Measurements from ENCODE around the gene CD27. TPM values are rescaled to one million over a fixed set of nuclear protein-coding genes. Genes with fewer than 3 reads are reported as not detected.

Gene CD27
- total and polyA plus RNA-seq, 2 of the 13 experiments (the other 11 are each of a cell fraction or from before 2014, with no cell fraction given), result 0.12 TPM; not detected in 1

DNA sequence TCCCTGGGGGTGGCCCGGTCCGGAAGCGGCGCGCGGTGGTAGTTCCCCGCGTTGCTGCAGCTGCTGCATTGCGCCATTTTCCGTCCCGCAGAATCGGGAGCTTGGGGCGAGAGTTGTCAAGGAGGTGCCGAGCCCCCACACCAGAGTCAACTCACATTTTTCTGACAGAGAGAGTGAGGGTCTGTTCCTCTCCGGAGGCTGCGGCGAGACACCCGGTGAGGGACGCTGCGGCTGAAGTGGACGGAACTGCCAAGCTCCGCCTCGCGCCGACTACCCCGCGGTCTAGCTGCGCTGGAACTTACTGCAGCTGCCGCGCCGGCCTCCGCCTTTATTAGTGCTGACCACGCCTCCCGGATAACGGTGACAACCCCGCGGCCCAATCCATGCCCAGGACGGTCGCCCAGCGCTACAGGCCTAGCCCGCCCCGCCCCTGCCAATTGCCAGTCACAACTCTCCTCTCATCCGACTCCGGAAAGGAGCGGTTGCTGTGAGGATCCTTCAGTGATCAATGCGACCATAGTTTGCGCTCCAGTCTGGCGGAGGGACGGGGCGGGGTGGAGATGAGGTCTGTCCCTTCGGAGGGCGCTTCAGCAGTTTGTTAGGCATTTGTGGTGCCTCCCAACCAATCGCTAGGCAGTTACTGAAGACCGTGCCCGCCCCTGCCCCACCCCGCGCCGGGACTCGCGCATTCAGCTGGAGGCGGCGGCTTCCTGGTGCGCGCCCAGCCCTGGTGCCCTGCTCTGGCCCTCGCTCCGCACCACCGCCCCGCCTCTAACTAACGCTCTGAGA, 25.8 kb downstream of the CD27 start, which contains the start of gene VAMP1 (continued):
- TF ChIP-seq, protein P1, sequence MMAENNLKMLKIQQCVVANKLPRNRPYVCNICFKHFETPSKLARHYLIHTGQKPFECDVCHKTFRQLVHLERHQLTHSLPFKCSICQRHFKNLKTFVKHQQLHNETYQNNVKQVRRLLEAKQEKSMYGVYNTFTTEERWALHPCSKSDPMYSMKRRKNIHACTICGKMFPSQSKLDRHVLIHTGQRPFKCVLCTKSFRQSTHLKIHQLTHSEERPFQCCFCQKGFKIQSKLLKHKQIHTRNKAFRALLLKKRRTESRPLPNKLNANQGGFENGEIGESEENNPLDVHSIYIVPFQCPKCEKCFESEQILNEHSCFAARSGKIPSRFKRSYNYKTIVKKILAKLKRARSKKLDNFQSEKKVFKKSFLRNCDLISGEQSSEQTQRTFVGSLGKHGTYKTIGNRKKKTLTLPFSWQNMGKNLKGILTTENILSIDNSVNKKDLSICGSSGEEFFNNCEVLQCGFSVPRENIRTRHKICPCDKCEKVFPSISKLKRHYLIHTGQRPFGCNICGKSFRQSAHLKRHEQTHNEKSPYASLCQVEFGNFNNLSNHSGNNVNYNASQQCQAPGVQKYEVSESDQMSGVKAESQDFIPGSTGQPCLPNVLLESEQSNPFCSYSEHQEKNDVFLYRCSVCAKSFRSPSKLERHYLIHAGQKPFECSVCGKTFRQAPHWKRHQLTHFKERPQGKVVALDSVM (CRISPR knock-in tag; IDR thresholded peaks at IDR 0.05), result peak; percentile 43; the same call in 1 of the 2 replicates
- TF ChIP-seq PPARG (CRISPR knock-in tag; conservative IDR thresholded peaks at IDR 0.05) (no peak), TBL1XR1 (IDR thresholded peaks at IDR 0.05; ENCODE audit: borderline replicate concordance, low read length, partially characterized antibody) (no peak), ZNF550 (CRISPR knock-in tag; IDR thresholded peaks at IDR 0.05; ENCODE audit: borderline replicate concordance) (no peak), ZNF564 (CRISPR knock-in tag; IDR thresholded peaks at IDR 0.05) (0 out of 2 replicates have a peak, but pooled peaks have one; percentile 53), KLF15 (CRISPR knock-in tag; IDR thresholded peaks at IDR 0.05; ENCODE audit: borderline replicate concordance) (0 out of 2 replicates have a peak, but pooled peaks have one; percentile 40), DPF2 (CRISPR knock-in tag; IDR thresholded peaks at IDR 0.05; ENCODE audit: borderline replicate concordance, low read depth) (no peak; the same call in 1 of the 2 replicates), RARA (CRISPR knock-in tag; IDR thresholded peaks at IDR 0.05) (0 out of 2 replicates have a peak, but pooled peaks have one; percentile 4), NFE2L1 (CRISPR knock-in tag; IDR thresholded peaks at IDR 0.05; ENCODE audit: borderline replicate concordance) (no peak), KDM3A (CRISPR knock-in tag; IDR thresholded peaks at IDR 0.05; ENCODE audit: low read depth) (peak; percentile 84; the same call in 1 of the 2 replicates), ZNF180 (CRISPR knock-in tag; IDR thresholded peaks at IDR 0.05; ENCODE audit: borderline replicate concordance, low read depth) (no peak)
- TF ChIP-seq, protein P2, sequence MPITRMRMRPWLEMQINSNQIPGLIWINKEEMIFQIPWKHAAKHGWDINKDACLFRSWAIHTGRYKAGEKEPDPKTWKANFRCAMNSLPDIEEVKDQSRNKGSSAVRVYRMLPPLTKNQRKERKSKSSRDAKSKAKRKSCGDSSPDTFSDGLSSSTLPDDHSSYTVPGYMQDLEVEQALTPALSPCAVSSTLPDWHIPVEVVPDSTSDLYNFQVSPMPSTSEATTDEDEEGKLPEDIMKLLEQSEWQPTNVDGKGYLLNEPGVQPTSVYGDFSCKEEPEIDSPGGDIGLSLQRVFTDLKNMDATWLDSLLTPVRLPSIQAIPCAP (CRISPR knock-in tag; IDR thresholded peaks at IDR 0.05; ENCODE audit: low read depth), result no peak
- TF ChIP-seq, protein P3, sequence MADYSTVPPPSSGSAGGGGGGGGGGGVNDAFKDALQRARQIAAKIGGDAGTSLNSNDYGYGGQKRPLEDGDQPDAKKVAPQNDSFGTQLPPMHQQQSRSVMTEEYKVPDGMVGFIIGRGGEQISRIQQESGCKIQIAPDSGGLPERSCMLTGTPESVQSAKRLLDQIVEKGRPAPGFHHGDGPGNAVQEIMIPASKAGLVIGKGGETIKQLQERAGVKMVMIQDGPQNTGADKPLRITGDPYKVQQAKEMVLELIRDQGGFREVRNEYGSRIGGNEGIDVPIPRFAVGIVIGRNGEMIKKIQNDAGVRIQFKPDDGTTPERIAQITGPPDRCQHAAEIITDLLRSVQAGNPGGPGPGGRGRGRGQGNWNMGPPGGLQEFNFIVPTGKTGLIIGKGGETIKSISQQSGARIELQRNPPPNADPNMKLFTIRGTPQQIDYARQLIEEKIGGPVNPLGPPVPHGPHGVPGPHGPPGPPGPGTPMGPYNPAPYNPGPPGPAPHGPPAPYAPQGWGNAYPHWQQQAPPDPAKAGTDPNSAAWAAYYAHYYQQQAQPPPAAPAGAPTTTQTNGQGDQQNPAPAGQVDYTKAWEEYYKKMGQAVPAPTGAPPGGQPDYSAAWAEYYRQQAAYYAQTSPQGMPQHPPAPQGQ (CRISPR knock-in tag; IDR thresholded peaks at IDR 0.05; ENCODE audit: borderline replicate concordance), result no peak
- TF ChIP-seq, protein P4, sequence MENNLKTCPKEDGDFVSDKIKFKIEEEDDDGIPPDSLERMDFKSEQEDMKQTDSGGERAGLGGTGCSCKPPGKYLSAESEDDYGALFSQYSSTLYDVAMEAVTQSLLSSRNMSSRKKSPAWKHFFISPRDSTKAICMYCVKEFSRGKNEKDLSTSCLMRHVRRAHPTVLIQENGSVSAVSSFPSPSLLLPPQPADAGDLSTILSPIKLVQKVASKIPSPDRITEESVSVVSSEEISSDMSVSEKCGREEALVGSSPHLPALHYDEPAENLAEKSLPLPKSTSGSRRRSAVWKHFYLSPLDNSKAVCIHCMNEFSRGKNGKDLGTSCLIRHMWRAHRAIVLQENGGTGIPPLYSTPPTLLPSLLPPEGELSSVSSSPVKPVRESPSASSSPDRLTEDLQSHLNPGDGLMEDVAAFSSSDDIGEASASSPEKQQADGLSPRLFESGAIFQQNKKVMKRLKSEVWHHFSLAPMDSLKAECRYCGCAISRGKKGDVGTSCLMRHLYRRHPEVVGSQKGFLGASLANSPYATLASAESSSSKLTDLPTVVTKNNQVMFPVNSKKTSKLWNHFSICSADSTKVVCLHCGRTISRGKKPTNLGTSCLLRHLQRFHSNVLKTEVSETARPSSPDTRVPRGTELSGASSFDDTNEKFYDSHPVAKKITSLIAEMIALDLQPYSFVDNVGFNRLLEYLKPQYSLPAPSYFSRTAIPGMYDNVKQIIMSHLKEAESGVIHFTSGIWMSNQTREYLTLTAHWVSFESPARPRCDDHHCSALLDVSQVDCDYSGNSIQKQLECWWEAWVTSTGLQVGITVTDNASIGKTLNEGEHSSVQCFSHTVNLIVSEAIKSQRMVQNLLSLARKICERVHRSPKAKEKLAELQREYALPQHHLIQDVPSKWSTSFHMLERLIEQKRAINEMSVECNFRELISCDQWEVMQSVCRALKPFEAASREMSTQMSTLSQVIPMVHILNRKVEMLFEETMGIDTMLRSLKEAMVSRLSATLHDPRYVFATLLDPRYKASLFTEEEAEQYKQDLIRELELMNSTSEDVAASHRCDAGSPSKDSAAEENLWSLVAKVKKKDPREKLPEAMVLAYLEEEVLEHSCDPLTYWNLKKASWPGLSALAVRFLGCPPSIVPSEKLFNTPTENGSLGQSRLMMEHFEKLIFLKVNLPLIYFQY (CRISPR knock-in tag; IDR thresholded peaks at IDR 0.05; ENCODE audit: borderline replicate concordance), result peak; percentile 68; the same call in 1 of the 2 replicates
- TF ChIP-seq, protein P5, sequence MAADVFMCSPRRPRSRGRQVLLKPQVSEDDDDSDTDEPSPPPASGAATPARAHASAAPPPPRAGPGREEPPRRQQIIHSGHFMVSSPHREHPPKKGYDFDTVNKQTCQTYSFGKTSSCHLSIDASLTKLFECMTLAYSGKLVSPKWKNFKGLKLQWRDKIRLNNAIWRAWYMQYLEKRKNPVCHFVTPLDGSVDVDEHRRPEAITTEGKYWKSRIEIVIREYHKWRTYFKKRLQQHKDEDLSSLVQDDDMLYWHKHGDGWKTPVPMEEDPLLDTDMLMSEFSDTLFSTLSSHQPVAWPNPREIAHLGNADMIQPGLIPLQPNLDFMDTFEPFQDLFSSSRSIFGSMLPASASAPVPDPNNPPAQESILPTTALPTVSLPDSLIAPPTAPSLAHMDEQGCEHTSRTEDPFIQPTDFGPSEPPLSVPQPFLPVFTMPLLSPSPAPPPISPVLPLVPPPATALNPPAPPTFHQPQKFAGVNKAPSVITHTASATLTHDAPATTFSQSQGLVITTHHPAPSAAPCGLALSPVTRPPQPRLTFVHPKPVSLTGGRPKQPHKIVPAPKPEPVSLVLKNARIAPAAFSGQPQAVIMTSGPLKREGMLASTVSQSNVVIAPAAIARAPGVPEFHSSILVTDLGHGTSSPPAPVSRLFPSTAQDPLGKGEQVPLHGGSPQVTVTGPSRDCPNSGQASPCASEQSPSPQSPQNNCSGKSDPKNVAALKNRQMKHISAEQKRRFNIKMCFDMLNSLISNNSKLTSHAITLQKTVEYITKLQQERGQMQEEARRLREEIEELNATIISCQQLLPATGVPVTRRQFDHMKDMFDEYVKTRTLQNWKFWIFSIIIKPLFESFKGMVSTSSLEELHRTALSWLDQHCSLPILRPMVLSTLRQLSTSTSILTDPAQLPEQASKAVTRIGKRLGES (CRISPR knock-in tag; IDR thresholded peaks at IDR 0.05; ENCODE audit: borderline replicate concordance), result no peak
